PC-3 (cell line): ENCODE results near the gene ZNF407. TPM values are rescaled to one million over a fixed set of nuclear protein-coding genes. Genes with fewer than 3 reads are reported as not detected.

Experiments
- ATAC-seq: fragments of 200-7000 bp; cut with Tn5 transposase; 2 replicates; pipeline ENCODE4 v1.9.1; 2020; ENCODE audit warnings: mild to moderate bottlenecking, moderate library complexity
- BruUV-seq: library from RNA; stranded (reverse); fragments of 400-500 nt; replicated peaks from 2 replicates; lab custom pipeline; 2021; lab: Mats Ljungman, UMichigan
- CTCF ChIA-PET: fragments of 300-600 bp; sonication (Branson Sonifier 250); formaldehyde crosslinking; loops from one replicate; lab custom pipeline; 2022; ENCODE audit warnings: antibody characterized with exemption; lab: Charles Lee
- POLR2A ChIA-PET: fragments of 300-600 bp; sonication (Branson Sonifier 250); formaldehyde crosslinking; loops from one replicate; lab custom pipeline; 2022; ENCODE audit warnings: antibody characterized with exemption; ENCODE audit not compliant: unreplicated experiment; lab: Charles Lee
- DNase-seq: peaks from one replicate; pipeline ENCODE4 v3.0.0-alpha.2; 2015
- H2AFZ ChIP-seq: fragments of 300-600 bp; sonication (generic); 2 replicates; pipeline ENCODE4 v1.6.0; 2016; ENCODE audit warnings: antibody characterized with exemption, low read length
- H3F3A ChIP-seq: fragments of 300-600 bp; sonication (generic); one replicate; pipeline ENCODE4 v1.6.0; 2017; ENCODE audit warnings: antibody characterized with exemption, low read length, control low read depth, mild to moderate bottlenecking; ENCODE audit not compliant: unreplicated experiment
- H3K27ac ChIP-seq: fragments of 300-600 bp; sonication (generic); 2 replicates; pipeline ENCODE4 v1.5.1; 2016; ENCODE audit warnings: mild to moderate bottlenecking, low read length
- H3K27me3 ChIP-seq: fragments of 300-600 bp; sonication (generic); 2 replicates; pipeline ENCODE4 v1.6.1; 2016; ENCODE audit warnings: low read length, mixed read lengths
- H3K36me3 ChIP-seq: fragments of 300-600 bp; sonication (generic); 2 replicates; pipeline ENCODE4 v1.6.1; 2016; ENCODE audit warnings: low read depth, mixed run types, low read length, mixed read lengths
- H3K4me1 ChIP-seq: fragments of 300-600 bp; sonication (generic); 2 replicates; pipeline ENCODE4 v1.5.1; 2016; ENCODE audit warnings: low read length; ENCODE audit not compliant: insufficient read depth
- H3K4me2 ChIP-seq: fragments of 300-600 bp; sonication (generic); 2 replicates; pipeline ENCODE4 v1.6.0; 2016; ENCODE audit warnings: low read length
- H3K4me3 ChIP-seq: fragments of 300-600 bp; sonication (generic); 2 replicates; pipeline ENCODE4 v1.5.1; 2016; ENCODE audit warnings: mild to moderate bottlenecking, low read length, mixed read lengths
- H3K79me2 ChIP-seq: fragments of 300-600 bp; sonication (generic); 2 replicates; pipeline ENCODE4 v1.6.1; 2017; ENCODE audit warnings: low read length, mixed read lengths
- H3K9ac ChIP-seq: fragments of 300-600 bp; sonication (generic); 2 replicates; pipeline ENCODE4 v1.6.0; 2016; ENCODE audit warnings: mild to moderate bottlenecking, low read length
- H3K9me2 ChIP-seq: fragments of 300-600 bp; sonication (generic); replicated peaks from 2 replicates; pipeline ENCODE4 v1.6.1; 2016; ENCODE audit warnings: mixed run types, low read length, mixed read lengths
- H3K9me3 ChIP-seq: fragments of 300-600 bp; sonication (generic); 2 replicates; pipeline ENCODE4 v1.6.1; 2016; ENCODE audit warnings: low read length, mixed read lengths
- H4K20me1 ChIP-seq: fragments of 300-600 bp; sonication (generic); 2 replicates; pipeline ENCODE4 v1.6.1; 2016; ENCODE audit warnings: low read length, mixed read lengths
- EZH2 ChIP-seq: fragments of 300-600 bp; sonication (generic); IDR thresholded peaks from one replicate; pipeline ENCODE4 v1.6.1; 2017; ENCODE audit warnings: antibody characterized with exemption, mild to moderate bottlenecking, low read length; ENCODE audit not compliant: unreplicated experiment
- EZH2phosphoT487 ChIP-seq: fragments of 300-600 bp; sonication (generic); IDR thresholded peaks from 2 replicates; pipeline ENCODE4 v1.6.1; 2018; ENCODE audit warnings: mild to moderate bottlenecking, antibody characterized with exemption, low read length, borderline replicate concordance
- intact Hi-C: fragments of 100-400 bp; cut with micrococcal nuclease; formaldehyde crosslinking; loops from 2 replicates; pipeline ENCODE4 v1.9.0; 2023
- total RNA-seq: library from RNA; depleted of rRNA; stranded (reverse); fragments of >200 nt; gene quantifications from 2 replicates; pipeline ENCODE4 v1.2.3, GENCODE V29; 2014
- TF ChIP-seq, protein P1 (sequence below): fragments of 300-600 bp; sonication (generic); conservative IDR thresholded peaks from 2 replicates; pipeline ENCODE4 v1.5.1; 2017; ENCODE audit warnings: antibody characterized with exemption, low read depth, mild to moderate bottlenecking, low read length

The ZNF407 gene
- total RNA-seq, 1 experiment from 2014 or later: 9.3 TPM

DNA sequence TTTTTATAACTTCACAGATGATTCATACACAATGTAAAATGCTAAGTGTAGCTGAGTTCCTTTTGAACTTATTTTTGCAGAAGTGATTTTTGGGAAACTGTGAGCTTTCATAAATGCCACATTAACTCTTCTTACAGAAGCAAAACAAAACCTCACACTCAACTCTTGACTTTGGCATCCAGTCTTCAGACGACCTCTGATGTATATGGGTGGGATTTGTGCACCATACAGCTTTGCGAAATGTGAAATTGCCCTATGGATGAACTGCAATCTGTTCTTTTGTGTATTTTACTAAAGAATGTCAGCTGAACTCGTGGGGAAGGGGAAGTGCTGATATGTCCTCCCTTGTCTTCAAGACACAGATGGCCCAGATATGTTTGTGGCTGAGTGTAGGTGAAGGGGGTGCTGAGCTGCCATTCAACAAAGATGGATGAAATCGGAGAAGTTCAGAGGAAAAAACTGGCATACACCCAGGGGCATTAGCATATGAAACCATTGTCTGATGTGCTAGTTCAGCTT lies 393.0 kb downstream of the ZNF407 start:
- Histone ChIP-seq H3F3A (no peaks in the 10 kb centered on the region), H3K9me3 (no peaks in the 10 kb centered on the region), H2AFZ (no peak overlapping the region), H3K4me1 (peaks cover 9% of the 10 kb centered on the region; the same call in 1 of the 2 replicates), H4K20me1 (no peaks in the 10 kb centered on the region), H3K27ac (no peak overlapping the region), H3K9ac (no peak overlapping the region), H3K27me3 (no peaks in the 10 kb centered on the region), H3K36me3 (no peaks in the 10 kb centered on the region), H3K4me3 (no peak overlapping the region), H3K79me2 (no peaks in the 10 kb centered on the region), H3K4me2 (no peak overlapping the region), H3K9me2 (no peaks in the 10 kb centered on the region)
- BruUV-seq: no TSS peak
- ATAC-seq (no peak), DNase-seq (no peak)
- TF ChIP-seq, protein P1, sequence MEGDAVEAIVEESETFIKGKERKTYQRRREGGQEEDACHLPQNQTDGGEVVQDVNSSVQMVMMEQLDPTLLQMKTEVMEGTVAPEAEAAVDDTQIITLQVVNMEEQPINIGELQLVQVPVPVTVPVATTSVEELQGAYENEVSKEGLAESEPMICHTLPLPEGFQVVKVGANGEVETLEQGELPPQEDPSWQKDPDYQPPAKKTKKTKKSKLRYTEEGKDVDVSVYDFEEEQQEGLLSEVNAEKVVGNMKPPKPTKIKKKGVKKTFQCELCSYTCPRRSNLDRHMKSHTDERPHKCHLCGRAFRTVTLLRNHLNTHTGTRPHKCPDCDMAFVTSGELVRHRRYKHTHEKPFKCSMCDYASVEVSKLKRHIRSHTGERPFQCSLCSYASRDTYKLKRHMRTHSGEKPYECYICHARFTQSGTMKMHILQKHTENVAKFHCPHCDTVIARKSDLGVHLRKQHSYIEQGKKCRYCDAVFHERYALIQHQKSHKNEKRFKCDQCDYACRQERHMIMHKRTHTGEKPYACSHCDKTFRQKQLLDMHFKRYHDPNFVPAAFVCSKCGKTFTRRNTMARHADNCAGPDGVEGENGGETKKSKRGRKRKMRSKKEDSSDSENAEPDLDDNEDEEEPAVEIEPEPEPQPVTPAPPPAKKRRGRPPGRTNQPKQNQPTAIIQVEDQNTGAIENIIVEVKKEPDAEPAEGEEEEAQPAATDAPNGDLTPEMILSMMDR: no peak
- intact Hi-C loops: no loop called here
- ChIA-PET POLR2A (no interaction called here), CTCF (no interaction called here)

DNA sequence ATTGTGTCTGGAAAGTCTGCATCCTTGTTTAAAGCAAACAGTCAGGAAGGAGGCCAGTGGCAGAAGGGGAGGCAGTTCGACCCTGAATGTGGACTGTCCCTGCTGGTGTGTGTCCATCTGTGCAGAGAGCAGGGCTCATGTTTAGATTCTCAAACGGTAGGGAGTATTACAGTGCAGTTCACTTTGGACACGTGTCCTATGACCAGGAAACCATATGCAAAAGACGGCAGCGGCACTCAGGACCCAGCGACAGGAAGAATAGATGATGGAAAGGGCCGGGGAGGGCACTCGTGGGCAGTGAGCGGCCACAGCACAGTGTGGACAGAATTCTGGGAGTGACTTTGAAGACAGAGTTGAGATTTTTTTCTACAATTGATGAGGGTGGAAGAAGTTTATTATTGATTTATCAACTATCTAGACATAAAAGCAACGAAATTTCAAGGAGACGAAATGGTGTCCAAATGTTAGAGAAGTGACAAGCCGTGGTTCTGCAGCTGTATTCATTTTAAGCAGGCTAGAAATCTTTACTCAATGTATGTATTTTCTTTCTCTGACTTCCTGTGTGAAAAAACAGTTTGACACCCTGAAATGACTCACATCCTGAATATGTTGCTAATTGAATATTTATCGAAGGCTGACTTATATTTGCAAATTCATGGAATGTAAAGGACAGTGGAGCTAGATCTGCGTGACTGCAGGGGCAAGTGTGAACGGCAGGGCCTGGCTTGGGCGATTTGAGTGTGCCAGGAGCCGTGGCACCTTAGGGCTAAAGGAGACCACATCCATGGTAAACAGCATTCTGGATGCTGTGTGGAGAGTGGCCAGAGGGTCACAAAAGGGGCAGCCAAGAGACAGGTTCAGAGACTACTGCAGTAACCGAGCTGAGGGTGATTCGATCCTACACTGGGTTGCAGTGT lies 397.1 kb downstream of the ZNF407 start:
- H3K27ac ChIP-seq: no peak overlapping the region
- peak; percentile 50 for ATAC-seq
- H3K27me3 ChIP-seq: no peaks in the 10 kb centered on the region
- BruUV-seq: no TSS peak
- H3K4me3 ChIP-seq: no peak overlapping the region
- H2AFZ ChIP-seq: no peak overlapping the region
- no peaks in the 10 kb centered on the region for H3K9me2 ChIP-seq
- no peaks in the 10 kb centered on the region for H4K20me1 ChIP-seq
- H3K79me2 ChIP-seq: no peaks in the 10 kb centered on the region
- no peak overlapping the region for H3K9ac ChIP-seq
- peaks cover 9% of the 10 kb centered on the region; the same call in 1 of the 2 replicates for H3K4me1 ChIP-seq
- ChIA-PET POLR2A (interaction anchor here (0.6 kb wide), 1 partner anchor 11 kb away, joined by 5 read pairs; no protein-coding TSS in a partner anchor), CTCF (no interaction called here)
- no peak overlapping the region for H3K4me2 ChIP-seq
- TF ChIP-seq EZH2 (no peak), EZH2phosphoT487 (no peak)
- TF ChIP-seq, protein P1: no peak
- no peak for DNase-seq
- H3K9me3 ChIP-seq: no peaks in the 10 kb centered on the region
- H3K36me3 ChIP-seq: no peaks in the 10 kb centered on the region
- intact Hi-C loops: no loop called here
- no peaks in the 10 kb centered on the region for H3F3A ChIP-seq

DNA sequence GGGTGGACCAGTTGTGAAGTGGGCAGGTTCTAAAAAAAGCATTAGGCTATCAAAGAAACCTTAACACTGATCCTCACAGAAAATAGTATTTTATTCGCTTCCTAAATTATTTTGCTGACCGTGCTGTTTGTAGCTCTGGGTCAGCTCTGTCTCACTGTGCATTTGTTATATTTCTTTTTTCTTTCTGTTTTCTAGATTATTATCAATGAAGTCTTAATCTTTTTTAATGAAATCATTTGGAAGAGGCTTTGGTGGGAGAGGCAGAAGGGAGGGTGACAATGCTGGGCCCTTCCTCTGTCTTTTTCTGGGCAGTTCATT lies 397.7 kb downstream of the ZNF407 start:
- no peak for ATAC-seq
- DNase-seq: no peak
- intact Hi-C loops: no loop called here
- Histone ChIP-seq H2AFZ (no peak overlapping the region), H3K27ac (no peak overlapping the region), H3K9me3 (no peaks in the 10 kb centered on the region), H3K36me3 (no peaks in the 10 kb centered on the region), H3K4me1 (peaks cover 9% of the 10 kb centered on the region; the same call in 1 of the 2 replicates), H4K20me1 (no peaks in the 10 kb centered on the region), H3K27me3 (no peaks in the 10 kb centered on the region), H3K4me3 (no peak overlapping the region), H3K79me2 (no peaks in the 10 kb centered on the region), H3F3A (no peaks in the 10 kb centered on the region), H3K4me2 (no peak overlapping the region), H3K9me2 (no peaks in the 10 kb centered on the region), H3K9ac (no peak overlapping the region)
- ChIA-PET POLR2A (interaction anchor here (0.6 kb wide), 1 partner anchor 10 kb away, joined by 5 read pairs; no protein-coding TSS in a partner anchor), CTCF (no interaction called here)
- no TSS peak for BruUV-seq
- TF ChIP-seq EZH2: no peak
- TF ChIP-seq, protein P1: no peak
- TF ChIP-seq EZH2phosphoT487: no peak
